ENCODE data around the gene PCCA.

Gene PCCA

GRCh38 chr13:100540621-100541020 is 451.7 kb downstream of the PCCA start:
- Histone ChIP-seq H3K4me1 (ENCODE audit: control insufficient read depth in 1 of 2, insufficient read depth in 2 of 2, low read length in 2 of 2) (no peaks in the 10 kb centered on the region), H3K27ac (ENCODE audit: low read length) (no peak overlapping the region), H3K27me3 (ENCODE audit: low read depth, low read length) (no peaks in the 10 kb centered on the region), H3K36me3 (ENCODE audit: control insufficient read depth in 1 of 2, insufficient read depth in 2 of 2, low read length in 2 of 2) (no peaks in the 10 kb centered on the region), H3K9me3 (ENCODE audit: control insufficient read depth in 1 of 2, low read length in 2 of 2) (no peaks in the 10 kb centered on the region), H3K4me3 (ENCODE audit: low read depth in 1 of 2, low read length in 2 of 2) (no peak overlapping the region)

GRCh38 chr13:100541897-100542825 is 453.3 kb downstream of the PCCA start:
- Histone ChIP-seq H3K9me3 (ENCODE audit: control insufficient read depth in 1 of 2, low read length in 2 of 2) (no peaks in the 10 kb centered on the region), H3K36me3 (ENCODE audit: control insufficient read depth in 1 of 2, insufficient read depth in 2 of 2, low read length in 2 of 2) (no peaks in the 10 kb centered on the region), H3K27me3 (ENCODE audit: low read depth, low read length) (no peaks in the 10 kb centered on the region), H3K27ac (ENCODE audit: low read length) (no peak overlapping the region), H3K4me1 (ENCODE audit: control insufficient read depth in 1 of 2, insufficient read depth in 2 of 2, low read length in 2 of 2) (no peaks in the 10 kb centered on the region), H3K4me3 (ENCODE audit: low read depth in 1 of 2, low read length in 2 of 2) (no peak overlapping the region)

GRCh38 chr13:100542826-100543156 is 453.9 kb downstream of the PCCA start:
- Histone ChIP-seq H3K4me3 (ENCODE audit: low read depth in 1 of 2, low read length in 2 of 2) (no peak overlapping the region), H3K36me3 (ENCODE audit: control insufficient read depth in 1 of 2, insufficient read depth in 2 of 2, low read length in 2 of 2) (no peaks in the 10 kb centered on the region), H3K27ac (ENCODE audit: low read length) (no peak overlapping the region), H3K4me1 (ENCODE audit: control insufficient read depth in 1 of 2, insufficient read depth in 2 of 2, low read length in 2 of 2) (peaks cover 0 to 4% of the 10 kb centered on the region in 2 donors), H3K9me3 (ENCODE audit: control insufficient read depth in 1 of 2, low read length in 2 of 2) (no peaks in the 10 kb centered on the region), H3K27me3 (ENCODE audit: low read depth, low read length) (no peaks in the 10 kb centered on the region)

GRCh38 chr13:100543872-100544602 is 455.1 kb downstream of the PCCA start:
- Histone ChIP-seq H3K27ac (ENCODE audit: low read length) (no peak overlapping the region), H3K9me3 (ENCODE audit: control insufficient read depth in 1 of 2, low read length in 2 of 2) (no peaks in the 10 kb centered on the region), H3K36me3 (ENCODE audit: control insufficient read depth in 1 of 2, insufficient read depth in 2 of 2, low read length in 2 of 2) (no peaks in the 10 kb centered on the region), H3K4me1 (ENCODE audit: control insufficient read depth in 1 of 2, insufficient read depth in 2 of 2, low read length in 2 of 2) (peaks cover 0 to 7% of the 10 kb centered on the region in 2 donors), H3K27me3 (ENCODE audit: low read depth, low read length) (no peaks in the 10 kb centered on the region), H3K4me3 (ENCODE audit: low read depth in 1 of 2, low read length in 2 of 2) (no peak overlapping the region)

- no peaks in the 10 kb centered on the region for H3K27me3 ChIP-seq (ENCODE audit: low read depth, low read length)
- peaks cover 0 to 7% of the 10 kb centered on the region in 2 donors for H3K4me1 ChIP-seq (ENCODE audit: control insufficient read depth in 1 of 2, insufficient read depth in 2 of 2, low read length in 2 of 2)
- no peak overlapping the region for H3K4me3 ChIP-seq (ENCODE audit: low read depth in 1 of 2, low read length in 2 of 2)
- no peaks in the 10 kb centered on the region for H3K9me3 ChIP-seq (ENCODE audit: control insufficient read depth in 1 of 2, low read length in 2 of 2)
- no peaks in the 10 kb centered on the region for H3K36me3 ChIP-seq (ENCODE audit: control insufficient read depth in 1 of 2, insufficient read depth in 2 of 2, low read length in 2 of 2)
- H3K27ac ChIP-seq (ENCODE audit: low read length): no peak overlapping the region
Measured at GRCh38 chr13:100544866-100545683, 456.2 kb downstream of the PCCA start.

- no peaks in the 10 kb centered on the region for H3K36me3 ChIP-seq (ENCODE audit: control insufficient read depth in 1 of 2, insufficient read depth in 2 of 2, low read length in 2 of 2)
- no peak overlapping the region for H3K4me3 ChIP-seq (ENCODE audit: low read depth in 1 of 2, low read length in 2 of 2)
- H3K4me1 ChIP-seq (ENCODE audit: control insufficient read depth in 1 of 2, insufficient read depth in 2 of 2, low read length in 2 of 2): peaks cover 0 to 7% of the 10 kb centered on the region in 2 donors
- no peaks in the 10 kb centered on the region for H3K9me3 ChIP-seq (ENCODE audit: control insufficient read depth in 1 of 2, low read length in 2 of 2)
- H3K27me3 ChIP-seq (ENCODE audit: low read depth, low read length): no peaks in the 10 kb centered on the region
- H3K27ac ChIP-seq (ENCODE audit: low read length): no peak overlapping the region
Measured at GRCh38 chr13:100545684-100546061, 456.8 kb downstream of the PCCA start.

- Histone ChIP-seq H3K36me3 (ENCODE audit: control insufficient read depth in 1 of 2, insufficient read depth in 2 of 2, low read length in 2 of 2) (no peaks in the 10 kb centered on the region), H3K4me3 (ENCODE audit: low read depth in 1 of 2, low read length in 2 of 2) (no peak overlapping the region), H3K27ac (ENCODE audit: low read length) (no peak overlapping the region), H3K4me1 (ENCODE audit: control insufficient read depth in 1 of 2, insufficient read depth in 2 of 2, low read length in 2 of 2) (peaks cover 0 to 7% of the 10 kb centered on the region in 2 donors), H3K9me3 (ENCODE audit: control insufficient read depth in 1 of 2, low read length in 2 of 2) (no peaks in the 10 kb centered on the region), H3K27me3 (ENCODE audit: low read depth, low read length) (no peaks in the 10 kb centered on the region)
Measured at GRCh38 chr13:100546713-100547405, 458.0 kb downstream of the PCCA start.

- no peaks in the 10 kb centered on the region for H3K9me3 ChIP-seq (ENCODE audit: control insufficient read depth in 1 of 2, low read length in 2 of 2)
- no peak overlapping the region for H3K27ac ChIP-seq (ENCODE audit: low read length)
- no peaks in the 10 kb centered on the region for H3K27me3 ChIP-seq (ENCODE audit: low read depth, low read length)
- H3K4me1 ChIP-seq (ENCODE audit: control insufficient read depth in 1 of 2, insufficient read depth in 2 of 2, low read length in 2 of 2): peaks cover 0 to 7% of the 10 kb centered on the region in 2 donors
- no peaks in the 10 kb centered on the region for H3K36me3 ChIP-seq (ENCODE audit: control insufficient read depth in 1 of 2, insufficient read depth in 2 of 2, low read length in 2 of 2)
- H3K4me3 ChIP-seq (ENCODE audit: low read depth in 1 of 2, low read length in 2 of 2): no peak overlapping the region
Measured at GRCh38 chr13:100547791-100548201, 458.9 kb downstream of the PCCA start.

- no peak overlapping the region for H3K4me3 ChIP-seq (ENCODE audit: low read depth in 1 of 2, low read length in 2 of 2)
Measured at GRCh38 chr13:100549316-100549715, 460.4 kb downstream of the PCCA start.

GRCh38 chr13:100552755-100553154 is 463.9 kb downstream of the PCCA start:
- Histone ChIP-seq H3K27ac (ENCODE audit: low read length) (no peak overlapping the region), H3K27me3 (ENCODE audit: low read depth, low read length) (no peaks in the 10 kb centered on the region), H3K4me3 (ENCODE audit: low read depth in 1 of 2, low read length in 2 of 2) (no peak overlapping the region), H3K9me3 (ENCODE audit: control insufficient read depth in 1 of 2, low read length in 2 of 2) (peaks cover 0 to 4% of the 10 kb centered on the region in 2 donors), H3K4me1 (ENCODE audit: control insufficient read depth in 1 of 2, insufficient read depth in 2 of 2, low read length in 2 of 2) (peaks cover 0 to 3% of the 10 kb centered on the region in 2 donors), H3K36me3 (ENCODE audit: control insufficient read depth in 1 of 2, insufficient read depth in 2 of 2, low read length in 2 of 2) (no peaks in the 10 kb centered on the region)

More at GRCh38 chr13:100549316-100549715, 460.4 kb downstream of the PCCA start:
- H3K9me3 ChIP-seq (ENCODE audit: control insufficient read depth in 1 of 2, low read length in 2 of 2): no peaks in the 10 kb centered on the region
- peaks cover 0 to 7% of the 10 kb centered on the region in 2 donors for H3K4me1 ChIP-seq (ENCODE audit: control insufficient read depth in 1 of 2, insufficient read depth in 2 of 2, low read length in 2 of 2)
- H3K27me3 ChIP-seq (ENCODE audit: low read depth, low read length): no peaks in the 10 kb centered on the region
- H3K36me3 ChIP-seq (ENCODE audit: control insufficient read depth in 1 of 2, insufficient read depth in 2 of 2, low read length in 2 of 2): no peaks in the 10 kb centered on the region
- no peak overlapping the region for H3K27ac ChIP-seq (ENCODE audit: low read length)

All from muscle layer of duodenum (tissue), 2 donors.